ENCODE results near the gene APOLD1.
"Not testable (repeated sequence)": the region's sequence is repeated elsewhere in the genome, so short reads cannot be mapped to it uniquely, and the experiment has no call there.

The APOLD1 gene, protein sequence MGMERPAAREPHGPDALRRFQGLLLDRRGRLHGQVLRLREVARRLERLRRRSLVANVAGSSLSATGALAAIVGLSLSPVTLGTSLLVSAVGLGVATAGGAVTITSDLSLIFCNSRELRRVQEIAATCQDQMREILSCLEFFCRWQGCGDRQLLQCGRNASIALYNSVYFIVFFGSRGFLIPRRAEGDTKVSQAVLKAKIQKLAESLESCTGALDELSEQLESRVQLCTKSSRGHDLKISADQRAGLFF

DNA sequence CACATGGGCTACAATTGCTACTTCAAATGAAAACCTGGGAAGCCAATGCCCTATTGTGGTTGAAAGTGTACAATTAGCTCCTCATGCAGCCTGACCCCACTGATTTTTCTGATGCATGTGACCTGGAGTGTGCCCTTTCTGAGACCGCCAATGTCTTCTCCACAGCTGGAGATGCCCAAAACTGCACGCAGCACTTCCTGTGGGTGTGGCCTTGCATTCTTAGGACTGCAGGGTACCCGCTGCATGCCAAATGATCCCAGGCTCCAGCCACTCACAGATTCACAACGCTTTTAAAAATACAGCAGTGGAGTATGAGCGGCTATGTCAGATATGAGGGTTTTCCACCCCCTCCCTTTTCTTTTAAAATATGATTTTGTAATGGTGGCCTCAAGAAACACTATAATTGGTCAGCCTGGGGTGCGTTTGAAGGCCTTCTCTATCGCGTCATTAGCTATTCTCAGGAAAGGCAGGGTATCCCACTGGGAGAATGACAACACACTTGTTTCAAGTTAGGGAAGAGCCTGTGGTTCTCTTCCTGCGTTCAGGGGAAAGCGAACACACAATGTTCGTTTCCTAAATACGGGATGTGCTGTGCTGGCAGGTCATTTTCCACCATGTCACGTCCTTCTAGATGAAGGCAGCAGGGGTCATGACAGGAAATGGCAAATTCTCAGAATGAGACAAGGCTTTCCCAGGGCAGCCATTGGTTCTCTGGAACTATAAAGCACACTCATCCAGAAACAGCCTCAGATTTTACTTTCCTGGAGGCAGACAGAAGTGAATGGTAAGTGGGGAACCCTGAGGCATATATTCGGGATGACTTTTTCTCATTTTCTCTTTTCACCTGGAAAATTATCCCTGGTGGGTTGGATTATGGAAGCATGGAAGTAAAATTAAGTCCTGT is at the start of gene APOLD1:
Gene APOLD1, plus strand, starts transcription at position 749 of the 904 bp plus-strand sequence. Its CDS starts 33 bp downstream, at position 782.
- DNase-seq (ENCODE audit: low read depth), result no peak

GRCh38 chr12:12736759-12737676 is 48.4 kb upstream of the APOLD1 start:
- DNase-seq (ENCODE audit: low read depth), result no peak

DNA sequence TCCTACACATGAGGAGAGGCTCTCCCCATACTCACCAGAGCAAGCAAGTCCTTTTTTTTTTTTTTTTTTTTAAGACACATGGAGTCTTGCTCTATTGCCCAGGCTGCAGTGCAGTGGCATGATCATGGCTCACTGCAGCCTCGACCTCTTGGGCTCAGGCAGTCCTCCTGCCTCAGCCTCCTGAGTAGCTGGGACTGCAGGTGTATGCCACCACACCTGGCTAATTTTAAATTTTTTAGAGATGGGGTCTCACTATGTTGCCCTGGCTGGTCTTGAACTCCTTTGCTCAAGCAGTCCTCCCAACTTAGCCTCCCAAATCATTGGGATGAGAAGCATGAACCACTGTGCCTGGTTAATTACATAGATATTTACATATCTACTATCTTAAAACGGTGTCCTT is 47.3 kb upstream of the APOLD1 start:
- not testable (repeated sequence) for DNase-seq (ENCODE audit: low read depth)

DNA sequence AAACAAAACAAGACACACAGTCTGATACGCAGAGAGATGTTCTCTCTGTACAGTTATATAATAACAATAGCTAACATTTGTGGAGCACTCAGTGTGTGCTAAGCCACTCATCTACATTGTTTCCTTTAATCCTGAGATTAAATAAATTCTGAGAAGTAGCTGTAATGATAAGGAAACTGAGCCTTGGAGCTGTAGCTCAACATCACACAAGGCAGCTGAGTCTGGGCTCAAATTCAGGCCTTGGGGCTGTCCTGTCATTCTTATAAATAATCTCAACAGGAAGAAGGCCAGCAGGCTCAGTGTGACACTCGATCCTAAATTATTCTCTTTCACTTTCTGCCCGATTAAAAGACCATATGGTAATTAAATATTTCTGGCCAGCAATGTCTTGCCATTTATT is 43.8 kb upstream of the APOLD1 start:
- DNase-seq (ENCODE audit: low read depth), result no peak

DNA sequence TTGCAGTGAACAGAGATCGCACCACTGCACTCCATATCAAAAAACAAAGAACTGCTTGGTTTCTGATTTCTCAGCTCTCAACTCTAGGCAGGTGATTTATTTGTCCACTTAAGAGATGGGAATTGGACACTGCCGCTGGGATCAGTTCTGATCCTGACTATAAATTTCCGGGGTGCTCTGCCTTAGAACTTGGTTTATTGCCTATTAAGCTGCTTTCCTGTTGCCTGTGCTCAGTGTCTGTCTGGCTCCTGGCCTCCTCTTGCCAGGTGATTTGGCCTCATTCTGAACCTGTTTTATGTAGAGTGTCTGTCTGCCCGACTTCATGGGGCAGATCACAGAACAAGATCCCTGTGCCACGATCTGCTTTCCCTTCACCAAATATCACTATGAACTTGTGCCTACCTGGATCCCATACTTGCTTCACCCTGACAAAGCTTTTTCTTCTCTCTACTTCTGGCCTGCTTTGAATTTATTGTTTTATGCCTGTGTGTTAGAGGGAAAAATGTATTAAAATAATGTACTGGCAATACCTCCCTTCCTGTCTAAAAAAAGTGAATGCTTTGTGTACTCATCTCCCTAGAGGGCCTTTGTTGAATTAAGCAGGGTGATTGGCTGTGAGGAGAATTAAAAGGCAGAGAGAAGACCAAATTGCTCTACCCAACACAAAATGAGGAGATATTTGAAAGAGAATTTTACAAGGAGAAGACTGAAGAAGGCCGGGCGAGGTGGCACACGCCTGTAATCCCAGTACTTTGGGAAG is 40.7 kb upstream of the APOLD1 start:
- DNase-seq (ENCODE audit: low read depth), result no peak

DNA sequence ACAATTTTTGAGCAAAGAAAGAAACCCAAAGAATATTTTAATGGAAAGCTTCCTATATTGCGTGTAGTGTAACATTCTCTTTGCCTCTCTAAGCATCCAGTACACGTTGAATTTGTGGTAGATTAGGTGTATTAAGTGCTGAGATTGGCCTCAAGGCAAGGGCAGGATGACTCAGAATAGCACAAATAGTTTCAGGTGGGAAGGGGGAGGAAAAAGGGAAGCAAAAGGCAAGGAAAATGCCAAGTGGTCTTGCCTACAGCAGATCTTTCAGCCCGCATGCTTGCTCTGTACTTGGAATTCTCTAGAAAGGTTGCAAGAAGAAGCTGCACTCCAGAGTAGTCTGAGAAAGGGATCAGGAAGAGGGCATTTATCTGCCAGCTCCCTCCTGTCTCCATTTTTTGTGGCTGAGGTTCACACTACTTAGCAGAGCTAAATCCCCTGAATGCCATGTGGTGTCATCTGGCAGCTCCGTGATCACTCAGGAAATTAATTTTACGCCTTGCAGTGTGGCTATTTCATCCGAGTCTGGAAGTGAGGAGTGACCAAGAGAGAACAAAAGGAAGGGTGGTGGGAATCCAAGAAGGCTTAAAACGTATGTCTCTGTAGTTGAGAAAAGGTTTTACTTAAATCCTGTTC is 39.8 kb upstream of the APOLD1 start:
- no peak for DNase-seq (ENCODE audit: low read depth)

- no peak for DNase-seq (ENCODE audit: low read depth)
Observed at GRCh38 chr12:12747278-12747677, 38.2 kb upstream of the APOLD1 start.

DNA sequence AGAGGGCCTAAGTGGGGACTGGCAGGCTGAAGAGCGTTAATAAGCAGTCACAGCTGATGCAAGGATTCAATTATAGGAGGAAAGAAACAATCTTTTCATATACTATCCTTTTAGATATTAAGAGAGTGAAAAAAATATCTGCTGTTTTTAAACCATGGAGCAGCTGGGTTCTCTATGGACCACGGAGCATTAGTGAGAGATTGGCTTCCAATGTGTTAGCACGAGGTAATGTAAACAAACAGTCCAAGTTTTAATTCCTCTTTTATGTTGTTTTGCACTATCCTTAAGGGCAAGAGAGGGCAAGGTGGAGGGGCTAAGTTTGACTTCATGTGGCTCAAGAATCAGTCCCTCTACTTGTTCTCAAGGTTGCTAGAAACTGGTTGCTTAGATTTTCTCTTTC is 37.4 kb upstream of the APOLD1 start:
- DNase-seq (ENCODE audit: low read depth), result no peak

GRCh38 chr12:12749433-12749832 is 36.0 kb upstream of the APOLD1 start:
- no peak for DNase-seq (ENCODE audit: low read depth)

DNA sequence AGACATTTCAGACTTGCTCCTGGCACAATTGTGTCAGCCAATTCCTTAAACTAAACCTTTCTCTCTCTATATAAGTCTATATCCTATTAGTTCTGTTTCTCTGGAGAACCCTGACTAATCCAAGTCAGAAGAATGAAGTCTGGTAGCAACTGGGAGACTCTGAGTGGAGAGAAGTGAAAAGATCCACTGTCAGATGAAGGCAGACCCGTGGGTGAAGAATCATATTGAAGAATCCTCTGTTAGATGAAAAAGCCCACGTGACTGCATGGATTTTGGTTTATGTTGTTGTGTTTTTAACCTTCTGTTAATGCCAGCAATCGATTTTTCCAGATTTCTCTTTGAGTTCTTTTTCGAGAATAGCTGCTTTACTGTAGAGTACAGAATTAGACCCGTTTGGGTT is 29.5 kb upstream of the APOLD1 start:
- DNase-seq (ENCODE audit: low read depth), result no peak

GRCh38 chr12:12757121-12757520 is 28.3 kb upstream of the APOLD1 start:
- no peak for DNase-seq (ENCODE audit: low read depth)

DNA sequence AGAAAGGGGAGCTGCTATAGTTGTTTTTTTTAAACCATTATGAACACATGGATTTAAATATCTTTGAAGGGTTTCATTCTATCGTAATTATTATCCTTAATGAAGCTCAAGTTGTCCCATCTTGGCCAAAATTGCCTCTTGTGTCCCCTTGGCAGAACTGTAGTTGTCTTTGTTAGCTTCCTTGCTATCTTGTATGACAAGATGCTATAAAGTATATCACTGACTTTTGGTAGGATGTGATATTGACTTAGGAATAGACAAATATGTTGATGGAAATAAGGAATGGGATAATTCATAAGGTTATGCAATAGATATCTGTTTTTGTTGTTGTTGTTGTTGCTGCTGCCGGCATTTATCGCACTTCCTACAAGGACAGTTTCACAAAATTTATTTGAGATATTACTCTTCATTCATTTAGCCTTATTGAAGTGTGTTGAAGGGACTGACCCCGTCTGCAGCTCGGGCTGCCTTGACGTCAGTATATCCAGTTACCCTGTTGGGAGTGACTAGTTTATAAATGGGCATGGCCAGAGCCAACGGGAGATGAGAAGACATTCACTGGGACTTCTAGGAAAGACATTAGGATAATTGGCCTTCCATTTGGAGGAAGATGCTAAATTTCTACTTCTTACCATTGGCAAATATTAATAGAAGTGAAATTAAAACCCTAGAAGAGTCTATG is 26.1 kb upstream of the APOLD1 start:
- DNase-seq (ENCODE audit: low read depth), result no peak

DNA sequence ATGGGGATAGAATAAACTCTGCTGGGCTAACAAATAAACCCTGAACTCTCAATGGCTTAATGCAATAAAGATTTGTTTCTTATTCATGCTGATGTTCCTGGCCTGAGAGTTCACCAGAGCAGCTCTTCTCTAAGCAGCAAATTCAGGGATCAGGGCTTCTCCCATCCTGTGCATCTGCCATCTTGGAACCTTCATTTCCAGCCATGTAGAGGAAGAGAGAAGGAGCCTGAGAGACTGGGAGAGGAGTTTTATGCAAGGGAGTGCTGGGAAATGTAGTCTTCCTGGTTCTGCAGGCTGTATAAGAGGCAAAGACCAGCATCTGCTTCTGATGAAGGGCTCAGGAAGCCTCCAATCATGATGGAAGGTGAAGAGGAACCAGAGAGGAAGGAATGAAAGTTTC is 20.6 kb upstream of the APOLD1 start:
- no peak for DNase-seq (ENCODE audit: low read depth)

DNA sequence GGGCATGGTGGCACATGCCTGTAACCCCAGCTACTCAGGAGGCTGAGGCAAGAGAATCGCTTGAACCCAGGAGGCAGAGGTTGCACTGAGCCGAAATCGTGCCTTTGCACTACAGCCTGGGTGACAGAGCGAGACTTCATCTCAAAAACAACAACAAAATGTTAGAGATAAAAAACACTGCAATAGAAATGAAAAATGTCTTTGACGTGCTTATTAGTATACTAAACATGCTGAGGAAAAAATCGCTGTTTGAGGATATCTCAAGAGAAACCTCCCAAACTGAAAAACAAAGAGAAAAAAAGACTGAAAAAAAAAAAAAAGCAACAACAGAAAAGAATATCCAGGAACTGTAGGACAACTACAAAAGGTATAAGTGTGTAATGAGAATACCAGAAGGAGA is 15.2 kb upstream of the APOLD1 start:
- DNase-seq (ENCODE audit: low read depth), result no peak

- no peak for DNase-seq (ENCODE audit: low read depth)
Observed at GRCh38 chr12:12774791-12775190, 10.7 kb upstream of the APOLD1 start.

- no peak for DNase-seq (ENCODE audit: low read depth)
Observed at GRCh38 chr12:12776261-12776660, 9.2 kb upstream of the APOLD1 start.

DNA sequence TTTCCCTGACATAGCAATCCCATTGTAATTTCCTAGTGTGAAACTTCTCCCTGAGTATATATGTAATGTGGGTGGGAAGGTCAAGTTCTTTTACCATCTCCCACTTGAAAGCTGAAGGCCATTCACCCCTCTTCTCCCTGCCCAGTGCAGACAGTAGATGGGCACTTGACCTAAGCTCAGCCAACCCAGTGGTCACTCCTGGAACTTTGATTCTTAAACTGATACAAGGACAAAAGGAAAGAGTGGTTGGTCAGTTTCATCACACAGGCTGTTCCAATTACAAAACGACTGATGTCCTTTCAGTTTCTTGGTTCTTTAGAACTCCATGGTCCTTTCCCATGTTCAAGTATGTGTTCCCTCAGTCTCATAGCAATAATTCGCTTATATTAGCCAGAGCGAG is 8.4 kb upstream of the APOLD1 start:
- no peak for DNase-seq (ENCODE audit: low read depth)

DNA sequence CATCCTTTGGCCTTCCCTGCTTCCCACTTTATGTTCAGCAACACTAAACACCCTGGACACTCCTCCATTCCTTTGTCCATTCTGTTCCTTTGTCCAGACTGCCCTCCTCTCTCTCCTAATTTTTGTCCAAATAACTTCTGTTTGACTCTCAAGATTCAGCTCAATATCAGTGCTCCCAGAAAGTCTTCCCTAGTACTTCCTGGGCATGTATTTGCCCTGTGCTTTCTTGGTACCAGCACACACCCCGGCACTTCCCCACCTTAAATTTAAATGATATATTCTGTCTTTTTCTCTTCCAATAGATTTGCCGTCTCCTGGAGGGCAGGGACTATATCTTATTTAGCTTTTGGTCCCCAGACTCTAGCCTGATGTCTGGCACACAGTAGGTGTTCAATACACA is 6.5 kb upstream of the APOLD1 start:
- DNase-seq (ENCODE audit: low read depth), result no peak

DNA sequence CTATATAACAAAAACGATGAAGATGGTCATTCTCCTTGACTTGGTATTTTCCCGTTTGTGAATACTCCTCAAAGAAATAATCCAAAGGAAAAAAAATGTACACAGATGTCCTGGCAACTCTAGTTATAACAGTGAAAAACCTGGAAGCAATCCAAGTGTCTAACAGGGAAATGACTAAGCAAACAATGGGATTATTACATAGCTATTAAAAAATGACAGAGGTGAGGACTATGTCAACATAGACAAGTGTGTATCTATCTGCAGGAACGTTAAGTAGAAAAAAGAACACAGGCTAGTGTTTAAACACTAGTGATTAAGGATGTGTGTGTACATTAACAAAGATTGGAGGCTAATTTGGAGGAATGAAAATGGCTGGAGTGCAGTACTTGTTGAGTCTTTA is 5.9 kb upstream of the APOLD1 start:
- no peak for DNase-seq (ENCODE audit: low read depth)

- no peak for DNase-seq (ENCODE audit: low read depth)
Observed at GRCh38 chr12:12784116-12784515, 1.3 kb upstream of the APOLD1 start.

DNA sequence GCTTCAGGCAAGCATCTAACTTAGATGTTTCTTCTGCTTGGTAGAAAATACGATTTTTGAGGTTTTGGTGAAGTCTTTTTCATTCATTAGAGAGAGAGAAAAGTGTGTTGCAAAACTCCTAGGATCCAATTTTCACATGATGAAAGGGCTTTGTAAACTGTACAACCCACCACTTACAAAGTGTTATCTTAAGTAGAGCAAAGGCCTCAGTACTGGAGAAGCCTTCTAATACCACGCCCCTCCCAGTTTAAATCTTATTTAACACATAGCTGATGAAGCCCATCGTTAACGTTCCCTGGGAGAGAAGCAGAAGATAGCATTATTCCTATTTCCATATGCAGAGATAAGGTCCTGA is 869 bp downstream of the APOLD1 start:
- no peak for DNase-seq (ENCODE audit: low read depth)
